ENCODE measurements around the gene CR1. TPM values are rescaled to one million over a fixed set of nuclear protein-coding genes. Genes with fewer than 3 reads are reported as not detected.
A peak's percentile ranks its signal among the peaks of the same experiment; 100 is the strongest.
"Not testable (repeated sequence)": the region's sequence is repeated elsewhere in the genome, so short reads cannot be mapped to it uniquely, and the experiment has no call there.

CR1 gene
- total RNA-seq, 2 experiments from 2014 or later, result not detected

DNA sequence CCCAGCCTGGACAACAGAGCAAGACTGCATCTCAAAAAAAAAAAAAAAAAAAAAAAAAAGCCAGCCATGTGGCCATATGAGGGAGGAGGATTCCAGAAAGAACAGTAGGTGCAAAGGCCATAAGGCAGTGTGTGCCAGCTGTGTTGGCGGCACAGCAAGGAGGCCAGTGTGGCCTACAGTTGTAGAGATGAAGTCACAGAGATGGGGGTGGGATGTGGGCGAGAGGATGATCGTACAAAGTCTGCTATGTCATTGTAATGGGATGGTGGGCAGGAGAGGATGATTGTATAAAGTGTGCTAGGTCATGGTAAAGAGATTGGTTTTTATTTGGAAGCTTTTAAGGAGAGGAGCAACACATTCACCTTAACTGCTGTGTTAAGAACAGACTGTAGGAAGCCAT is 9.8 kb upstream of the CR1 start:
- Mint-ChIP-seq H3K27me3 (peaks cover 24% of the 10 kb centered on the region), H3K4me3 (no peak overlapping the region), H3K27ac (no peak overlapping the region), H3K4me1 (no peaks in the 10 kb centered on the region), H3K36me3 (ENCODE audit: low read depth) (no peaks in the 10 kb centered on the region), H3K9me3 (no peaks in the 10 kb centered on the region)
- ChIA-PET CTCF (no interaction called here), POLR2A (no interaction called here)
- DNase-seq, result no peak

DNA sequence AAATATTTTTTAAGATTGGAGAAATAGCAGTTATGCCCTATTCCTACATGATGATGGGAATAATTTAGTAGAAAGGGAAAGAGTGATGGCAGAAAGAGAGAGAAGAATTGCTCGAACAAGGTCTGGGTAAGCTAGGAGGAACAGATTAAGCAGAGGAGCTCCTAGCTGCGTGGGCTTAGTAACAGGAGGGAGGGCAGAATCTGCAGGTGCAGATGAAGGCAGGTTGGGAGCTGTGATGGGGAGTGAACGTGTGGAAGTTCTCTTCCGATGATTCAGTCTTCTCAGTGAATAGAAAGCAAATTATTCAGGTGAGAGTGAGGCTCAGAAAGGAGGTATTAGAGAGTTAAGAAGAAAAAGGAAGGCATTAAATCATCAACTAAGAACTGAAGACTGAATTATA is 8.3 kb upstream of the CR1 start:
- no peak overlapping the region for H3K4me3 Mint-ChIP-seq
- POLR2A ChIA-PET, result no interaction called here
- CTCF ChIA-PET, result no interaction called here
- DNase-seq, result no peak
- no peaks in the 10 kb centered on the region for H3K4me1 Mint-ChIP-seq
- peaks cover 19% of the 10 kb centered on the region for H3K27me3 Mint-ChIP-seq
- H3K9me3 Mint-ChIP-seq, result no peaks in the 10 kb centered on the region
- no peaks in the 10 kb centered on the region for H3K36me3 Mint-ChIP-seq (ENCODE audit: low read depth)
- no peak overlapping the region for H3K27ac Mint-ChIP-seq

GRCh38 chr1:207493212-207493611 is 2.7 kb upstream of the CR1 start:
- ChIA-PET CTCF (no interaction called here), POLR2A (no interaction called here)
- H3K36me3 Mint-ChIP-seq (ENCODE audit: low read depth), result no peaks in the 10 kb centered on the region
- peaks cover 25% of the 10 kb centered on the region for H3K27me3 Mint-ChIP-seq
- peaks cover 10% of the 10 kb centered on the region for H3K4me1 Mint-ChIP-seq
- no peak overlapping the region for H3K27ac Mint-ChIP-seq
- no peak for DNase-seq
- H3K4me3 Mint-ChIP-seq, result no peak overlapping the region
- no peaks in the 10 kb centered on the region for H3K9me3 Mint-ChIP-seq

- peaks cover 25% of the 10 kb centered on the region for H3K27me3 Mint-ChIP-seq
- ChIA-PET CTCF (no interaction called here), POLR2A (no interaction called here)
- DNase-seq, result no peak
- H3K36me3 Mint-ChIP-seq (ENCODE audit: low read depth), result no peaks in the 10 kb centered on the region
- H3K9me3 Mint-ChIP-seq, result no peaks in the 10 kb centered on the region
- peaks cover 10% of the 10 kb centered on the region for H3K4me1 Mint-ChIP-seq
- H3K4me3 Mint-ChIP-seq, result no peak overlapping the region
- no peak overlapping the region for H3K27ac Mint-ChIP-seq
These were observed 1.8 kb upstream of the CR1 start for GRCh38 chr1:207494171-207494570.

DNA sequence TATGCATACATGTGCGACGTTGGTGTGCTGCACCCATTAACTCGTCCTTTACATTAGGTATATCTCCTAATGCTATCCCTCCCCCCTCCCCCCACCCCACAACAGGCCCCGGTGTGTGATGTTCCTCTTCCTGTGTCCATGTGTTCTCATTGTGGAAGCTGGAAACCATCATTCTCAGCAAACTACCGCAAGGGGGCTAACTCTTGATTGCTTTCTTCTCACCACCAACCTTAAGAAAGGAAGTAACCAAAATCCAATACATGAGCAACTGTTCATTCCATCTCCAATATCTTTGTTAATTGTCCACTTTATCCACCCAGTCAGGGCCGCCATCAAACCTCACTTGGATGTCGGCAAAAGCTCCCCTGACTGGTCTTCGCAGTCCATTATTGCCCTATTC is 676 bp upstream of the CR1 start:
- peaks cover 10% of the 10 kb centered on the region for H3K4me1 Mint-ChIP-seq
- H3K4me3 Mint-ChIP-seq; POLR2A ChIA-PET; H3K27ac Mint-ChIP-seq; H3K9me3 Mint-ChIP-seq; DNase-seq; H3K36me3 Mint-ChIP-seq (ENCODE audit: low read depth): not testable (repeated sequence)
- H3K27me3 Mint-ChIP-seq, result peaks cover 27% of the 10 kb centered on the region
- CTCF ChIA-PET, result interaction anchor here (1.3 kb wide), 1 partner anchor 90 kb away, joined by 4 read pairs; no protein-coding TSS in a partner anchor

DNA sequence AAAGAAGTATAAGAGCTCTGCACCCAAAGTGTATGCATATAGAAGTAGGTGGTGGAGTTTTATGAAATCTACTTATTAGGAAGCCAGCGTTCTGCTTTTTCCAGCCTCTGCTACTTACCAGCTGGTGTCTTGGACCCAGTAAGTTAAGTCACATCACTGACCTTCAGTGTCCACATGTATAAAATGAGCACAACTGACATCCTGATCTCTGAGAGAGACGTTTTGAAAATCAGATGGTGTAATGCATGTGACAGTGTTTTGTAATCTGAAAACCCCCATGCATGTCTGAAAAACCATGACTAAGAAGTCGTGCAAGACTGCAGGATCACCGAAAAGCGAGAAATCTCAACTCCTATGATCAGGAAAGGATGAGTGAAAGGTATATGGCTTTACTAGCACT is 2.0 kb downstream of the CR1 start:
- ChIA-PET POLR2A (no interaction called here), CTCF (interaction anchor here (0.6 to 2.8 kb wide), 3 partner anchors 92 to 688 kb away, joined by 3 to 31 read pairs (median 6); no protein-coding TSS in a partner anchor)
- Mint-ChIP-seq H3K4me3 (no peak overlapping the region), H3K36me3 (ENCODE audit: low read depth) (no peaks in the 10 kb centered on the region), H3K27ac (no peak overlapping the region), H3K27me3 (peaks cover 44% of the 10 kb centered on the region), H3K4me1 (peaks cover 10% of the 10 kb centered on the region), H3K9me3 (no peaks in the 10 kb centered on the region)
- no peak for DNase-seq

DNA sequence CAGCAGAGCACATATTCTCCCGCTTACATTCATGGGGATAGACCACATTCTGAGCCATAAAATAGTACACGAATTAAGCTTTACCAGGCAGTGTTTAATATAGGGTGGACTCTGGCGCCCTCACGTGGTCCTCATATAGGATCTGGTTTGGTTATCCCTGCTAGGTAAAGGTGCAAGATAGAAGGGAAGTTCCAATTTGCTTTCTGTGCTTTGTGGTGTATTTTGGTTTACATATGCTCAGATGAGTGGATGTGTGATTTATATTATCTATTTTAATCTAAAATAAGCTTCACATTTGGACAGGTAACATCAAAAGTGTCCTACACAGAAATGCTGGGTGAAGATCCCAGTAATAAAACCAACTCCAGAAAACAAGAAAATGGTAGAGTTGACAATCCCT is 3.6 kb downstream of the CR1 start:
- peak; percentile 73 for DNase-seq
- Mint-ChIP-seq H3K27me3 (peaks cover 58% of the 10 kb centered on the region), H3K9me3 (no peaks in the 10 kb centered on the region), H3K36me3 (ENCODE audit: low read depth) (no peaks in the 10 kb centered on the region), H3K4me3 (no peak overlapping the region), H3K4me1 (peaks cover 10% of the 10 kb centered on the region), H3K27ac (no peak overlapping the region)
- POLR2A ChIA-PET, result no interaction called here
- CTCF ChIA-PET, result interaction anchor here (0.6 to 2.8 kb wide), 19 partner anchors 15 to 763 kb away, joined by 3 to 31 read pairs (median 4); partner anchors contain the start of genes C4BPB, CR2 and PFKFB2

GRCh38 chr1:207500306-207500705 is 4.3 kb downstream of the CR1 start:
- POLR2A ChIA-PET, result no interaction called here
- peaks cover 60% of the 10 kb centered on the region for H3K27me3 Mint-ChIP-seq
- H3K4me3 Mint-ChIP-seq, result no peak overlapping the region
- no peak overlapping the region for H3K27ac Mint-ChIP-seq
- no peaks in the 10 kb centered on the region for H3K36me3 Mint-ChIP-seq (ENCODE audit: low read depth)
- CTCF ChIA-PET, result interaction anchor here (0.6 to 2.8 kb wide), 17 partner anchors 16 to 764 kb away, joined by 3 to 31 read pairs (median 4); partner anchors contain the start of genes C4BPB, CR2 and PFKFB2
- H3K9me3 Mint-ChIP-seq, result no peaks in the 10 kb centered on the region
- DNase-seq, result no peak
- H3K4me1 Mint-ChIP-seq, result peaks cover 10% of the 10 kb centered on the region

DNA sequence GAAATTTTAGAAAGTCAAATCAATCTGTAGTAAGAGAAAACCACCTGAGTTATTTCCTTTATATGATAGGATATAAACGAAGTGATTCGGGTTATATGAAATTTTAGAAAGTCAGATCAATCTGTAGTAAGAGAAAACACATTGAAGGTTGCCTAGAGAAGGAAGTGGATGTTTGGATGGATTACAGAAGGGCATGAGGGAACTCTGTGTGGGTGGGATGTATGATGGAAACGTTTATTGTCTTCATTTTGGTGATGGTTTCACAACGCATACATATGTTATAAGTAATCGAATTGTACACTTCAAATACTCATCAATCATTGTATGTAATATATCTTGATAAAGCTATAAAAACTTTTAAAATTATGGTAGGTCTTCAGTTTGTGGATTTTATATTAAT is 5.1 kb downstream of the CR1 start:
- no peak overlapping the region for H3K27ac Mint-ChIP-seq
- H3K4me3 Mint-ChIP-seq, result no peak overlapping the region
- no peak for DNase-seq
- no peaks in the 10 kb centered on the region for H3K9me3 Mint-ChIP-seq
- peaks cover 5% of the 10 kb centered on the region for H3K4me1 Mint-ChIP-seq
- CTCF ChIA-PET, result interaction anchor here (1.1 kb wide), 1 partner anchor 417 kb away, joined by 5 read pairs; no protein-coding TSS in a partner anchor
- no peaks in the 10 kb centered on the region for H3K36me3 Mint-ChIP-seq (ENCODE audit: low read depth)
- peaks cover 52% of the 10 kb centered on the region for H3K27me3 Mint-ChIP-seq
- POLR2A ChIA-PET, result no interaction called here

DNA sequence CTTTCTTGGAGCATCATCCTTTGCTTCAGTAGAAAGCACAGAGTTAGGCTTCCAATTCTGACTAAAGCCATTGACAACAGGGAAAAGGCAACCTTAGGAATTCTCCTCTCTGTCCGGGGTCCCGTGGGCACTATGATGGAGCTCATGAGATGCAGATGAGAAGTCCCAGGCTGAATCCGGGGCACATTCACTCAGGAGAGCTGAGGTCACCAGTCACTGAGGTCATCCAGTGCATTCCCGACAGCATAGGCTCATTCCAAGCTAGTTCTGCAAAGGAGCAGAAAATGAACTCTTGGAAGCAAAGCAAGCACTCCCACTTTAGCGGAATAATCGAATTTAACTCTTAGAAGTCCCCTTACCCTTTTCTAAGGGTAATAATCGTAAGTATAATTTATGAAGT is 6.8 kb downstream of the CR1 start:
- Mint-ChIP-seq H3K4me3 (no peak overlapping the region), H3K36me3 (ENCODE audit: low read depth) (no peaks in the 10 kb centered on the region), H3K27ac (no peak overlapping the region), H3K9me3 (no peaks in the 10 kb centered on the region), H3K27me3 (peaks cover 50% of the 10 kb centered on the region), H3K4me1 (no peaks in the 10 kb centered on the region)
- no peak for DNase-seq
- POLR2A ChIA-PET, result no interaction called here
- CTCF ChIA-PET, result no interaction called here

DNA sequence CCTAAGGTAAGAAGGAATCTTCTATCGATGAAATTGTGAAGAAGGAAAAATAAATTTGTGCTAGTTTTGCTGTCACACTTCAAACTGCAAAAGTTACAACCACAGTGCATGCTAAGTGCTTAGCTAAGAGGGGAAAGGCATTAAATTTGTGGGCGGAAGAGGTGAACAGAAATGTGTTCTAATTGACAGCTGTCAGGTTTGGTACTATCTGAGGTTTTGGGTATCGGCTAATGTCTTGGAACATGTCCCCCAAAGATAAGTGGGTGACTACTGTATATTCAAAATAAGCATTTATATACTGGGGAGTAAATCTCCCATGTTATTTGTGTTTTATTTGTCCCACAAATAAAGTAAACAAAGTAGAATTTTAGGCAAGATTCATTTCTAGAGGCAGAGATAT is 8.0 kb downstream of the CR1 start:
- no peak overlapping the region for H3K27ac Mint-ChIP-seq
- H3K4me1 Mint-ChIP-seq, result no peaks in the 10 kb centered on the region
- DNase-seq, result no peak
- no peaks in the 10 kb centered on the region for H3K9me3 Mint-ChIP-seq
- ChIA-PET POLR2A (no interaction called here), CTCF (no interaction called here)
- H3K4me3 Mint-ChIP-seq, result no peak overlapping the region
- H3K27me3 Mint-ChIP-seq, result peaks cover 54% of the 10 kb centered on the region
- no peaks in the 10 kb centered on the region for H3K36me3 Mint-ChIP-seq (ENCODE audit: low read depth)

DNA sequence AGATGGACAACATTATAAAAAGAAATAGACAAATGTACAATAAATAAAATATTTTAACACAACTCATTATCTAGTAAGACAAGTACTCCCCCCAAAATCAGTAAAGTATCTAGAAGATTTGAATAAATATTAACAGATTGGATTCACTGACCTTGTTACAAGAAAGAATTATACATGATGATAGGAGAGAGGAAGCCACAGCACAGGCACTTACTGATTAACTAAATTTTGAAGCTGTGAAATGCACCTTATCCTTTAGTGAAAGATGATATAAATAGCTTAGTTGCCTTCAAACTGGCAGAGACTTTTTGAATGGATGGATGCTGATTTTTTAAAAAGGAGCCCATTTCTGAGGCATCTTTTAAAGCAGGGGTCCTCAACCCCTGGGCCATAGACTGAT is 8.5 kb downstream of the CR1 start:
- no peak overlapping the region for H3K27ac Mint-ChIP-seq
- H3K9me3 Mint-ChIP-seq, result no peaks in the 10 kb centered on the region
- H3K27me3 Mint-ChIP-seq, result peaks cover 55% of the 10 kb centered on the region
- CTCF ChIA-PET, result interaction anchor here (0.8 kb wide), 1 partner anchor 8 kb away, joined by 3 read pairs; the partner anchor contains the start of gene CR1
- H3K36me3 Mint-ChIP-seq (ENCODE audit: low read depth), result no peaks in the 10 kb centered on the region
- POLR2A ChIA-PET, result no interaction called here
- no peak for DNase-seq
- H3K4me1 Mint-ChIP-seq, result no peaks in the 10 kb centered on the region
- no peak overlapping the region for H3K4me3 Mint-ChIP-seq

DNA sequence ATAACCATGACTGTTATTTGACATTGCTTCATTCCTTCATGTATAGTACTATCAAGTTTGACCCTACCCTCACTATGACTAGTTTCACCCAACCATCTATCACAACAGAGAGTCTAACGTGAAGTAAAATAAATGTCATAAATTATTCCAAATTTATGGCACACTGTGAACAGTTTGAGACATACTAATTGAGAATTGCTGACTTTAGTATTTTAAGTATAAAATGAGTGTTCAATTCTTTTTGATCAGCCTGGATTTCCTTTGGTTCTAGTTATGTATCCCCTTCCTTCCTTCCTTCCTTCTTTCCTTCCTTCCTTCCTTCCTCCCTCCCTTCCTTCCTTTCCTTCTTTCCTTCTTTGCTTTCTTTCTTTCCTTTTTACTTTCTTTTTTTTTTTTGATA is 14.5 kb downstream of the CR1 start:
- H3K27ac Mint-ChIP-seq, result no peak overlapping the region
- no peaks in the 10 kb centered on the region for H3K4me1 Mint-ChIP-seq
- H3K27me3 Mint-ChIP-seq, result peaks cover 34% of the 10 kb centered on the region
- H3K9me3 Mint-ChIP-seq, result no peaks in the 10 kb centered on the region
- no peak overlapping the region for H3K4me3 Mint-ChIP-seq
- no peak for DNase-seq
- ChIA-PET CTCF (no interaction called here), POLR2A (no interaction called here)
- H3K36me3 Mint-ChIP-seq (ENCODE audit: low read depth), result no peaks in the 10 kb centered on the region

DNA sequence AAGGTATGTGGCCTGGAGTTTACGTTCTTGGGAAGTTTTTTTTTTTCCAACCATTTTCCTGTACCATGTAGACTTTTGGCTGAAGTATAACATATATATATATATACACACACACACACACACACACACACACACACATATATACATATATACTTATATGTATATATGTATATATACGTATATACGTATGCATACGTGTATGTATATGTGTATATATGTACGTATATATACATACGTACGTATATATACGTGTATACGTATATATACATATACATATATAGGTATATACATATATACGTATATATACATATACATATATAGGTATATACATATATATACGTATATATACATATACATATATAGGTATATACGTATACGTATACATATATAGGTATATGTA is 18.9 kb downstream of the CR1 start:
- POLR2A ChIA-PET, result no interaction called here
- H3K36me3 Mint-ChIP-seq (ENCODE audit: low read depth), result no peaks in the 10 kb centered on the region
- no peak overlapping the region for H3K27ac Mint-ChIP-seq
- H3K9me3 Mint-ChIP-seq, result no peaks in the 10 kb centered on the region
- no peaks in the 10 kb centered on the region for H3K4me1 Mint-ChIP-seq
- CTCF ChIA-PET, result no interaction called here
- H3K4me3 Mint-ChIP-seq, result no peak overlapping the region
- DNase-seq, result no peak
- H3K27me3 Mint-ChIP-seq, result peaks cover 22% of the 10 kb centered on the region

DNA sequence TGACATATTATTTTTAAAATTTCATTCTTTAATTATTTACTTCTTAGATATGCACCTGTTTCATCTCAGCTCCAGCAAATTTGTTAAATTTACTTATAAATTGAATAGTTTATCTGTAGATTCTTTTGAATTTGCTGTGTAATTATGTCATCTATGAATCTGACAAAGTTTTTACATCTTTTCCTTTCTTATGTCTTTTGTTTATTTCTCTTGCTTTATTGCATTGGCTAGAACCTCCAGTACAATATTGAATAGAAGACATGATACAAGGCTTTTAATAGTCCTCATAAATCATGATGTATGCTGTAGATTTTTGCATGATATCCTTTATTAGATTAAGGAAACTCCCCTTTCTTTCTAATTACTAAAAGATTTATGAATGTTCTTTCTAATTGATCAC is 20.8 kb downstream of the CR1 start:
- H3K27ac Mint-ChIP-seq, result no peak overlapping the region
- H3K4me1 Mint-ChIP-seq, result no peaks in the 10 kb centered on the region
- ChIA-PET POLR2A (no interaction called here), CTCF (no interaction called here)
- no peaks in the 10 kb centered on the region for H3K36me3 Mint-ChIP-seq (ENCODE audit: low read depth)
- H3K4me3 Mint-ChIP-seq, result no peak overlapping the region
- no peak for DNase-seq
- H3K27me3 Mint-ChIP-seq, result peaks cover 26% of the 10 kb centered on the region
- H3K9me3 Mint-ChIP-seq, result no peaks in the 10 kb centered on the region

Measured in activated CD4-positive, alpha-beta memory T cell treated with anti-CD3 and anti-CD28 coated beads, Interleukin-2, amount 10 ng/mL, durations not matched to agents 7 days and 5 days (primary cell).